ENCODE measurements around the gene OLFM2.
A peak's percentile ranks its signal among the peaks of the same experiment; 100 is the strongest.
"Not testable (repeated sequence)": the region's sequence is repeated elsewhere in the genome, so short reads cannot be mapped to it uniquely, and the experiment has no call there.

The OLFM2 gene

DNA sequence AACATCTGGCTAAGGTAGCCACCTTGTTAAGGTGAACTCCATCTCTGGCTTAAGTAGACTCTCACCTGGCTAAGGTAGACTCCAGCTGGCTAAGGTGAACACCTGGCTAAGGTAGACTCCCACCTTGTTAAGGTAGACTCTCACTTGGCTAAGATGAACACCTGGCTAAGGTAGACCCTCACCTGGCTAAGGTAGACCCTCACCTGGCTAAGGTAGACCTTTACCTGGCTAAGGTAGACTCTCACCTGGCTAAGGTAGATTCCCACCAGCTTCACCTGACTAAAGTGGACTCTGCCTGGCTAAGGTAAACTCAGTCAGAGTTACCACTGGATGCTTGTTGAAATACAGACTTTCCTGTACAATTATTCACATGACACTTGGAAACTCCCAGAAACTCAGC is 77.5 kb downstream of the OLFM2 start:
- no peak for DNase-seq

DNA sequence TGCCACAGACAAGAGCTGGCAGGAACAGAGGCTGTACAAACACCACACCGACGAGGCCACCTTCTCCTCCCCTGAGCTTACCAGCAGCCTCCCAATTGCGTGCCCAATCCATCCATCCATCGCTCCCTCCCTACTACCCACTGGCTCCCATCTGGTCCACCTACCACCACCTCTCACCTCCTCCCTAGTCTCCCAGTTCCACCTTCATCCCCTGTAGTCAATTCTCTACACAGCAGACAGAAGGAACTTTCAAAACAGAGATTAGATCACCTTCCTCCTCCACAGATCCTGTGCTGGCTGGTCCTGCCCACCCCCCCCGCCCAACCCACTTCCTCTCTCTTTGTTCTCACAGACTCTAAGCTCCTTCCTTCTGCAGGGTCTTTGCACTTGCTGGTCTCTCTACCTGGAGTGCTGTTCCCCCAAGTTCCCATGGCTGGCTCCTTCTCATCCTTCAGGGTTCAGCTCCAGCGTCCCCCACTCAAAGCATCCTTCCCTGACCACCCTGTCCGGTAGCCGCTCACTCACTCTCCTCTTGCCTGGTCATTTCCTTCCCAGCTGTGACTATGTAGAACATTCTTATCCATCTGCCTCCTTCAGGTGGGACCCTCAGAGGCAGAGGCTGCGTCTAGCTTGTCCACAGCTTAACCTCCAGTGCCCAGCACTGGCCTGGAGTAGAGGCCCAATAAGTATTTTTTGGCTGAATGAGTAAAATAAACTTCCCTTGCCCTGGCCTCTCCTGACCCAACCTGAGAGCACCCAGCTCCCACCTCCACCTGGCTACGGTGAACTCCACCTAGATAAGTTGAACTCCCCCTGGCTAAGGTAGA is 78.2 kb downstream of the OLFM2 start:
- DNase-seq, result peak in 2 of 4 experiments; percentile 40 to 63

DNA sequence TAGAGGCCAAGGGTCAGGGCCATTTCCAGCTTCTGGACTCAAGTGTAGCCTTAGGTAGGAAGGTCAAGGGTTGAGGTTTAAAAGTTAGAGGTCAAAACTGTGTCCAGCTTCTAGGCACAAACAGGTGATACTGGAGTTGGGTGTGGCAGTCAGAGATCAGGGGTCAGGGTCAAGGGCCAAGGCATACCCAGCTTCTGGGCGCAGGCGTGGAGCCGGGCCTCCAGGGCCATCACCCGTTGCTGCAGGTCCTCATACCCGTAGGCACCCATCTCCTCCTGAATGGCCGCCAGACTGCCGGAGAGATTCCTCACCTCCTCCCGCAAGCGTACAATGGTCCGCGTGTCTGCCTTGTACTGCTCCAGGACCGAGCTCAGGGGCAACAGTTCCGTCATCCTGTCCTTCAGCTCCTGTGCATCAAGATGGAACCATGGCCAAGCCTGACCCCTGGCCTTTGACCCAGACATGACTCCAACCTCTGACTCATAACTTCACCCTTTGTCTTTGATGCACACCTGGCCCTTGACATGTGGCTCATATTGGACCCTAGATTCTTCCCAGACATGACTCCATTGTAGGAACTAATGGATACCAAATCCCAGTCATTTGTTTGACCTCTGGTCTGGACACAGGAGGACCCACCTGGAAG is 79.1 kb downstream of the OLFM2 start:
- no peak for DNase-seq

DNA sequence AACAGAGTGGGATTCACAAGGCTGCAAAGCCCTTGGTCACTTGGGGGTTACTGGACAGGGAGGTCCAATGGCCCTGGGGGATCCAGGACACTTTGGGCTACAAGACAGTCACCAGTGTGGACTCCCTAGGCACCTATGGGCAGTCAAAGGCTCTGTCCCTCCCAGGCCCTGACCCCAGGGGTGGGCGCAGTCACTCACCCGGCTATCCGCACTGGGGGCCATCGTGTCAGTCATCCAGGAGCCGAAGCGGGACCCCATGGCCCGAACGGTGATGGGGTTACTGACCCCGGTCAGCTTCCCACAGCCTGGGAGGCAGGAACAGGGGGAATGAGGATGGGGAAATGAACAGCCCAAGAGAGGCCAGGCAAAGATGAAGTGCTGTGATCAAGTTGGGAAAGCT is 79.7 kb downstream of the OLFM2 start:
- DNase-seq, result no peak

DNA sequence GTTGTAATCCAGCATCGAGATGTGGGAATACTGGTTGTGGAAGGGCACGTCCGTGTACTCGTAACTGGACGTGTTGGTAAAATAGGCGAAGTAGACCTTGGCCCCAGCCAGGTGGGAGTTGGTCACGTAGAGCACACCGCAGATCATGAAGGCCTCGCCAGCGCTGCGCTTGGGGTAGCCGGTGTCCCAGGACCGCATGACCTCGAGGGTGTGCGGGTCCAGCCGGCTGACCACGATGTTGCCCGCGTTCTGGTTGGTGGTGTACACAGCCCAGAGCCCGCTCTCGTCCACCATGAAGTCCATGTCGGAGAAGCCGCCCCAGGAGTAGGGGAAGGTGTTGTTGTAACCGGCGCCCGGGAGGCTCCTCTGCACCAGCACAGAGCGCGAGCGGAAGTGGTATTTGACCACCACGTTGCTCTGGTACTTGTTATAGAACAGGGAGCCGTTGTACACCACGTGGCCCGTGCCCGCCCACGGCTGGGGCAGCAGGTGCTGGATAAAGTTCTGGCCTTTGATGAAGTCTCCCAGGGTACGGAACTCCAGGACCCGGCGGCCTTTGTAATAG is 82.0 kb downstream of the OLFM2 start:
- DNase-seq, result no peak

DNA sequence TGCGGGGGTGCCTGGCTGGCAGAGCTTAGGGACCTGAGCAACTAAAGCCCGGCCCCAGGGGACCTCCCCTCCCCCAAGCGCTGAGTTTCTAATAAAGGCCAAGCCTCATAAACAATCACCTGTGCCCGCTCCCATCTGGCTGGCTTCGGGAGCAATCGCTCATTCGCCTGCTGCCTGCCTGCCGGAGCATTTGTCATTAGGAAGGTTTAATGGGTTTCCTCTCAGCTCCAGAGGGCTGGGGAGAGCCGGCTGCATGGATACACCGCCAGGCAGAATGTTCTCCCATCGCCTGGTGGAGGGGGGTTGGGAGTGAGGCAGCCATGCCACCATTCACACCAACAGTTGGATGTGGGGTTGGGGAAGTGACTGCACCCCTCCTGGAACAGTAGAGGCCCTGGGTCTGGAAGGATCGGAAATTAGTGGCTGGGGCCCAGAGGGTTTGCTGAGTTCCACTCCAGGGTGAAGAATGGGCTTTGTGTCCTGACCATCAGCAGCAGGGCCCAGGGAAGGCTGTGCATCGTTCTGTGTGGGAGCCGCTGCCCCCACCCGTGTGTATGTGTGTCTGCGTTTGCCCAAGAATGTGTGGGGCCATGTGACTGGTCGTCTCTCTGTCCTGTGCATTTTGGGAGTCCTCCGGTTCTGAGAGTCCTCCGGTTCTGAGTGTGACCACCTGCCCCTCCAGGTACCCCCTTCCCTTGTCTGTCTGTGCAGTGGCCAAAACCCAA is 85.9 kb downstream of the OLFM2 start:
- DNase-seq, result no peak

DNA sequence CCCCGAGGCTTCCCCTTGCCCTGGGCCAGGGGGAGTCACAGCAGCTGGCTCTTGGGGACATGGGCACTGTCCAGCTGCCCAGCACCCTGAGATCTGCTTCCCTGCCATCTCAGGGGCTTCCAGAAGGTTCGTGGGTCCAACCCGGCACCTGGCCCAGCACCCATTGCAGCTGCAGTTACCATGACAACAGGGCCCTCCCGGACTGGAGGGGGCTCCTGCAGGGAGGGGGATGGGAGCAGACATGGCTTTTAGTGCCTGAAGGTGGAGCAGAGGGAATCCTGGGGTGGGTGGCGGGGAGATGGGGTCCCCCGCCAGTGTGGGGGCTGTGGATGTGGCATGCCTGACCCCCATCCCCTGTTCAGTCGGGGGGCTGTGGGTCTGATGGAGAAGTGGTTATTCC is 86.5 kb downstream of the OLFM2 start:
- DNase-seq, result no peak

DNA sequence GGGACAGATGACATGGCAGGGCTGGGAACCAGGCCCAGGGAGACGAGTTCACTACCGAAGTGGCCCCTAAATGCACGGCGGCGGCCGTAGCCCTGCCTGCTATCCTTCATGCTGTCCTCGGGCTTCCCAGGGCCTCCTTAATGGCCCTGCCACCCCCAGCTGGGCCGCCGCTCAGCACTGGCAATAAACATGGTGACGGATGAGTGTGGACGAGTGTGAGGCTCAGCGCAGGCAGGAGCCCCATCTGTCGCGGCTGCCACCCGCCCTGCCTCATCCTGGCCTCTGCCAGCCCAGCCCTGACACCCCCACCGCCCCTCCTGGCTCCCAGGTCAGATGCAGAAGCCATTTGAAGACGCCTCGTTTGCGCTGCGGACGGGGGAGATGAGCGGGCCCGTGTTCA is 87.6 kb downstream of the OLFM2 start:
- DNase-seq, result no peak

DNA sequence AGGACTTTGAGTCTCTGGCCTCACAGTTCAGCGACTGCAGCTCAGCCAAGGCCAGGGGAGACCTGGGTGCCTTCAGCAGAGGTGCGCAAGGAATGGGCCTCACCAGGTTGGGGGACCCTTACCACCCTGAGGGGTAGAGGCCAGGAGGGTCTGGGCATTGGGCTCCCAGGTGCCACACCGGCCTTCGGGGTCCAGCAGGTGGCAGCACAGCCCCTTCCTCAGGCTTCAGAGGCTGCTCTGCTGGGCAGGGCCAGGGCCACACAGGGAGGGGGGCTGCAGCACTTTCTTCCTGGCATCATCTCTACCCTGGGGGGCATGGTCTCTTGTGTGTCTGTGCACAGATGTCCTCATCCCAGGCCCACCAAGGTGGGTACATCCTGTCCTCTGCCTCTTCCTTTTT is 88.3 kb downstream of the OLFM2 start:
- DNase-seq, result peak in 2 of 4 experiments; percentile 16 to 45

DNA sequence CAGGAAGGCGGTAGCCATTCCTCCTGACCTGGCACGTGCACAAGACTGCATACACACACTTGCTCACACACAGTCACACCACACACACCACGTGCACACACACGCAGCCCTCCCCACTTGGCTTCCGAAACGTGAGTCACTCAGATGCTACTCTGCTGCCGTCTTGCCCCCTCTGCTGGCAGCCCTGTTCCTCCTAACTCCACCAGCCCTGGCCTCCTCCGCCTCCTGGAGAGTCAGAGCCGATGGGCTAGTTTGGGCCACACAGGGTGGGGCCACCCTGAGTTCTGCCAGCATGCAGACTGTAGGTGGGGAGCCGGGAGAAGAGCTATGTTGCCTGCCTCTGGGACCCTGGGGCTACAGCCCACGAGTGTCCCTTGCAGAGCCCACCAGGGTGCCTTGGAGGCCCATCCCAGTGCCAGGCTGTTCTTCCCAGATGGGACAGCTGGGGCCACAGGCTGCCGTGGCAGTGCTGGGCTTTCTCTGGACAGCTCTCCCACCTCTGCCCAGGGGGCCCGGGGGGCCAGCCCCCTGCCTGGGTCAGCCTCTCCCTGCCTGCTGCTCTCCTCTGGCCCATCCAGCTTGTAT is 89.1 kb downstream of the OLFM2 start:
- DNase-seq, result peak in 3 of 4 experiments; percentile 12 to 31 (median 21)

DNA sequence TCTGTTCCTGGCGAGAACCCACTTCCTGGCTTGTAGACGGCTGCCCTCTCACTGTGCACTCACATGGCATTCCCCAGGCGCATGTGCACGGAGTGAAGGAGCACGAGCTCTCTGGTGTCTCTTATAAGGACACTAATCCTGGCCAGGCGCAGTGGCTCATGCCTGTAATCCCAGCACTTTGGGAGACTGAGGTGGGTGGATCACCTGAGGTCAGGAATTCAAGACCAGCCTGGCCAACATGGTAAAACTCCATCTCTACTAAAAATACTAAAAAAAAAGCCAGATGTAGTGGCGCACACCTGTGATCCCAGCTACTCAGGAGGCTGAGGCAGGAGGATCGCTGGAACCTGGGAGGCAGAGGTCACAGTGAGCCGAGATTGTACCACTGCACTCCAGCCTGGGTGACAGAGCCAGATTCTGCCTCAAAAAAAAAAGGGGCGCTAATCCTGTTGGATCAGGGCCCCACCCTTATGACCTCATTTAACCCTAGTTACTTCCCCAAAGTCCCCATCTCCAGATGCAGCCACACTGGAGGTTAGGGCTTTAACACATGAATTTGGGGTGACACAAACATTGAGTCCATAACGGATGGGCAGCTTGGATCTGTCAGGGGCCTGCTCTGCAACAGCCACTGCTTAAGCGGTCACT is 92.6 kb downstream of the OLFM2 start:
- DNase-seq, result not testable (repeated sequence)

DNA sequence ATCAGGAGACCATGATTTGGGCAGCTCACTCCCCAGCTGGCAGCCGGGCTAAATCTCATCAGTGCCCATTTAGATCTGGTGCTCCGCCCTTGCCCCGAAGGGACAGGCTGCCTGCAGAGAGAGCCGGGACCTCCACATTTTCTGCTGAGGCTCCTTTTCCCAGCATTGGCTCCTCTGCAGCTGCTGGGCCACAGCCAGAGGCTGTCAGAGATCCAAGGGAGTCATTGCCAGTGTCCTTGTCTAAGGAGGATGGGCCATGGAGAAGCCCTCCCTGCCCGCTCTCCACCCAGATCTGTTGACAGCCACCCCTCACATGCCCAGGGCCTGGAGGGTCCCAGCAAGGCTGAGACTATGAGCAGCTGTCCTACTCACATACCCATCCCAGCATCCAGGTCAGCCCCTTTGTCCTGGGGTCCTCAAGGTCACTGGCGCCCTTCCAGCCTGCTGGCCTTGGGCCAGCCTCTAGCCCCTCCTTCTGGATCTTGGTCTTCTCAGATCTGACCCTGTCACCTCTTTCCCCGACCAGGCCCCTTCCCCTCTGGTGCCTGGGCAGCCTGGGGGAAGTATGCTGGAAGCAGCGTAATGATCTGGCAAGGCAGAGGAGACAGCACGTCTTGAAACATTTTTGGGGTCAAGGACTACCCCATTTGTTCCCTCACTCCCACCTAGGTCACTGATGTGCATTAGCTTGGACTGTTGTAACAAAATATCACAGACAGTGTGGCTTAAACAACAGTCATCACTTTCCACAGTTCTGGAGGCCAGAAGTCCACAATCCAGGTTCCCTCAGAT is 93.3 kb downstream of the OLFM2 start:
- DNase-seq, result no peak

DNA sequence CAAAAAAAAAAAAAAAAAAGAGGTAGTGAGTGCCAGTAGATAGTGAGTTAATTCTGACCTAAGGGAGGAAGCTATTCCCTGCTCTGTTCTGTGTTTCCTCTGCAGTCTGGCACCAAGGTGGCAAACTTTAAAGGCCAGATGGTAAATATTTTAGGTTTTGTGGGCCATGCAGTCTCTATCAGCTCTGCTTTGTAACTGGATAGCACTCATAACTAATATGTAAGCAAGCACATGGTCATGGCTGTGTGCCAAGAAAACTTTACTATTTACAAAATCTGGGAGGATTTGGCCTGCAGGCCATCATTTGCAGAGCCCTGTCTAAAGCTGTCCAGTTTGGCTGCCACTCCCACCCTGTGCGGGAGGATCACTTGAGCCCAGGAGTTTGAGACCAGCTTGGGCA is 96.9 kb downstream of the OLFM2 start:
- no peak for DNase-seq

DNA sequence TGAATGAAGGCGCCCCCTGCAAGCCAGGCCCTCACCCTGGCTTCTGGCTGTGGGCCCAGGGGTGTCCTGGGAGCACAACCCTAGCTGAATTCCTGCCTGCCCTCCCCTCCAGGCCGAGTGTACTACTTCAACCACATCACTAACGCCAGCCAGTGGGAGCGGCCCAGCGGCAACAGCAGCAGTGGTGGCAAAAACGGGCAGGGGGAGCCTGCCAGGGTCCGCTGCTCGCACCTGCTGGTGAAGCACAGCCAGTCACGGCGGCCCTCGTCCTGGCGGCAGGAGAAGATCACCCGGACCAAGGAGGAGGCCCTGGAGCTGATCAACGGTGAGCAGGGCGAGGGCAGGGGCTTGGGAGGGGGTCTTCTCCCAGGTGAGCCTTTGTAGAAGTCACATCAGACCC is 98.0 kb downstream of the OLFM2 start:
- no peak for DNase-seq

DNA sequence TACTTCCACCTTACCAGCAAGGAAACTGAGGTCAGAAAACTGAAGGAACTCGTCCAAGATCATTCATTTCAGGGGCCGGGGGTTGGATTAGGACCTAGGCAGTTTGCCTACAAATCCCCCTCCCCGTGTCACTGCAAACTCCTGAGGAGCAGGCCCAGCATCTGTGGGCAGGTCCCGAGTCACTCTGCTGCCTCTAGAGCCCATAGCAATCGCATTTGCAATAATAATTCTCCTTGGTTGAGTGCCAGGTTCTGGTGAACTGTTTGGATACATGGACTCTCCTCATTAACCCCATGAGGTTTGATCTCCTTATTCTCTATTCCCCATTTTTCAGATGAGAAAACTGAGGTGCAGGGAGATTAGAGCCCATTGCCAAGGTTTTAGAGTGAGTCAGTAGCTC is 100.3 kb downstream of the OLFM2 start:
- DNase-seq, result no peak

DNA sequence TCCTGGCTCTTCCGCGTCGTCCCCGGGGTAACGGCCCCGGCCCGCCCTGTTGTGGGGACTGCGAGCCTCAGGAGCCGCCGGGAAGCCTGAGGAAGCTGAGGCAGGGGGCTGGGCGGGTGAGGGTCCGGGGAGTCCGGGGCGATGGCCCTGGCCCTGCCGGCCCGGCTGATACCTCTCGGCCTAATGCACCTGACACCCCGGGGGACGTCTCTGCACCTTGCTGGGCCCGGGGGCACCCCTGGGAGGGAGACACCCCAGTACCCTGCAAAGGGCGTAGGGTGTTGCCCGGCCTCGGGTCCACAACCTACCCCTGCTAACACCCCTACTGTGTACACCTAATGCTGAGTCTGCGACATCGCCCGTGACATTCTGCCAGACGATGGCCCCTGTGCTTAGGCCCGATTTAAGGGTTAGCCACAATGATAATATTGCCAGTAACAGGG is 100.8 kb downstream of the OLFM2 start:
- DNase-seq, result no peak

DNA sequence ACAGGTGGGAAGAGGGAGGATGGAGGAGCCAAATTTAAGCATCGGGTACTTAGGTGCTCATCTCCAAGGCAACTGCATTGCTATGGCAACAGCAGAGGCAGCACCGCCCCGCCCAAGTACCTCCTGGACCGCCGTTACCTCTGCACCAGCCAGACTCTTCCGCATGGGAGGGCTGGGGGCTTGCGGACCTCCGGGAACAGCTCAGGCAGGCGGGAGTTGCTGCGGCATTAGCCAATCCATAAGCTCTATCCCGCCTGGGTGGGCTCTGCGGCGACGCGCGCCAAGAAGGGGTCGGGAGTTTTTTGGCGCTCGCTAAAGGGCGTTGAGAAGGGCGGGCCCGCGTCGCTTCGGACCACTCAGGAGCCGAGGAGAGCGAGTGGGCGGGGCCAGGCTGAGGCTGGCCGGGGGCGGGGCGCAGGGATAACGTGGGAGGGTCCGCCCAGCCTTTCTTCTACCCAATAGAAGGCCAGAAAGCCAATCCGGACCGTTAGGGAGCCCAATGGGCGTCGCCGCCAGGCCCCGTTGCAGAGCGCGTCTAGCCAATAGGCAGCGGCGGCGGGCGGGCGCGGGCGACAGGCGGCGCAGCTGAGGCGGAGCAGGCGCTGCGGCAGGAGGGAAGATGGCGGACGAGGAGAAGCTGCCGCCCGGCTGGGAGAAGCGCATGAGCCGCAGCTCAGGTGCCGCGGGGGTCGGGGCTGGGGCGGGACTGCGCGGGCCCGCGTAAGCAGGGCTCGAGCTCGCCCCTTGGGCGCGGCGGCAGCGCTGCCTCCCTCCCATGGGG is 101.4 kb downstream of the OLFM2 start, which contains the start of gene PIN1:
TSS of gene PIN1 (plus strand) at position 593 of the 781 bp plus-strand sequence. CDS start at position 620, 27 bp downstream.
- peak; percentile 95 to 99 (median 98) for DNase-seq

DNA sequence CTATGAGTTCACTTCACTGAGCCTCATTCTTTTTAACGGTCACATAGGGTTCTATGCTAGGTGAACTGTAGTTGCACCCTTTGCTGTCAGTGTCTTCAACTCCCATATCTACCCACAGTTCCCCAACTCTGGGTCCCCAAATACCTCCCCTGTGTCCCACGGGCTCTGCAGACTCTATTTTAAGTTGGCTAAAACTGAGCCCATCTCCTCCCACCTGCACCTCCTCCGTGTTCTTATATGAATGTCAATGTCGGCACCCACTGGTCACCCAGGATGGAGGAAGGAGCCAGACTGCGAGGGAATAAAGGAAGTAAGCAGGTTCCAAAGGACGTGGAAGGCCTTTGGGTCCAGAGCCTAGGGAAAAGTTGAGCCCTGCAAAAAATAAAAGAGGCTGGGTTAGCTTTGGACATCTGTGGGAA is 102.0 kb downstream of the OLFM2 start:
- no peak for DNase-seq

DNA sequence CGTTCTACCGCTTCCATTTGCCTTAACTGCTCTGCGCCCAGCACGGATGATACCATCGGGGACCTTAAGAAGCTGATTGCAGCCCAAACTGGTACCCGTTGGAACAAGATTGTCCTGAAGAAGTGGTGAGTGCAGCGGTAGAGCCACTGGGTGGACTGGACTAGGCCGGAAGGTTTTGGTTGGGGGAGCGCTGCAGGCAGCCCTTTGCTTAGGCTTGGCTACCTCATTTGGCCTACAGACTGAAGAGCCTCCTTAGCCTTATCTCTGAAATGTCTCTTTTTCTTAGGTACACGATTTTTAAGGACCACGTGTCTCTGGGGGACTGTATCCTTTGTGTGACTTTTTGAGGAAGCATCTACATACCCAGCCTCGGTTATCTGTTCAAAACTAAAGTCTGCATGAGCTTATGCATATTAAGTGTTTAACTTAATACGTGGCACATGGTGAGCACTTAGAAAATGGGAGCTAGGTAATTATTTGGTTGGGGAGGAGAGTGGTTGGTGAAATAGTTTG is 107.7 kb downstream of the OLFM2 start:
- DNase-seq, result no peak

All from activated naive CD4-positive, alpha-beta T cell (primary cell).